ENCODE data around the gene ZNF688. TPM values are rescaled to one million over a fixed set of nuclear protein-coding genes. Genes with fewer than 3 reads are reported as not detected.

Gene ZNF688
- total RNA-seq, 1 donor, result 12.3 TPM

- no peak overlapping the region for H2AFZ ChIP-seq (ENCODE audit: low read length)
- no peaks in the 10 kb centered on the region for H4K20me1 ChIP-seq (ENCODE audit: insufficient read depth, low read length)
- H3K9me3 ChIP-seq (ENCODE audit: low read depth, low read length), result no peaks in the 10 kb centered on the region
- peaks cover 18% of the 10 kb centered on the region for H3K79me2 ChIP-seq (ENCODE audit: insufficient read depth, low read length)
- H3K36me3 ChIP-seq (ENCODE audit: insufficient read depth, low read length), result peaks cover 17% of the 10 kb centered on the region
- no peak for DNase-seq (ENCODE audit: insufficient read length, low spot score, missing footprints)
- H3K27me3 ChIP-seq (ENCODE audit: insufficient read depth, low read length), result no peaks in the 10 kb centered on the region
- TF ChIP-seq CTCF (IDR thresholded peaks at IDR 0.05; ENCODE audit: extremely low read depth, low read depth, low read length), result no peak
- H3K27ac ChIP-seq (ENCODE audit: low read depth, low read length), result no peak overlapping the region
- peaks cover 8% of the 10 kb centered on the region for H3K4me1 ChIP-seq (ENCODE audit: insufficient read depth, low read length)
- no peak overlapping the region for H3K4me3 ChIP-seq (ENCODE audit: insufficient read depth, low read length)
- H3K4me2 ChIP-seq (ENCODE audit: insufficient read depth, low read length), result no peak overlapping the region
Observed at GRCh38 chr16:30530163-30531037, 41.1 kb downstream of the ZNF688 start.

- Histone ChIP-seq H3K9me3 (ENCODE audit: low read depth, low read length) (no peaks in the 10 kb centered on the region), H3K79me2 (ENCODE audit: insufficient read depth, low read length) (peaks cover 10% of the 10 kb centered on the region), H3K4me2 (ENCODE audit: insufficient read depth, low read length) (no peak overlapping the region), H3K4me1 (ENCODE audit: insufficient read depth, low read length) (peaks cover 6% of the 10 kb centered on the region), H4K20me1 (ENCODE audit: insufficient read depth, low read length) (no peaks in the 10 kb centered on the region), H3K4me3 (ENCODE audit: insufficient read depth, low read length) (no peak overlapping the region), H2AFZ (ENCODE audit: low read length) (no peak overlapping the region), H3K27ac (ENCODE audit: low read depth, low read length) (no peak overlapping the region), H3K36me3 (ENCODE audit: insufficient read depth, low read length) (peaks cover 27% of the 10 kb centered on the region), H3K27me3 (ENCODE audit: insufficient read depth, low read length) (no peaks in the 10 kb centered on the region)
- no peak for TF ChIP-seq CTCF (IDR thresholded peaks at IDR 0.05; ENCODE audit: extremely low read depth, low read depth, low read length)
- DNase-seq (ENCODE audit: insufficient read length, low spot score, missing footprints), result peak; percentile 79
Observed at GRCh38 chr16:30528799-30529457, 42.6 kb downstream of the ZNF688 start.

- no peaks in the 10 kb centered on the region for H3K79me2 ChIP-seq (ENCODE audit: insufficient read depth, low read length)
- H2AFZ ChIP-seq (ENCODE audit: low read length), result peak overlapping the region; percentile 74
- no peak for TF ChIP-seq CTCF (IDR thresholded peaks at IDR 0.05; ENCODE audit: extremely low read depth, low read depth, low read length)
- H3K4me3 ChIP-seq (ENCODE audit: insufficient read depth, low read length), result peak overlapping the region; percentile 90
- H4K20me1 ChIP-seq (ENCODE audit: insufficient read depth, low read length), result no peaks in the 10 kb centered on the region
- peaks cover 6% of the 10 kb centered on the region for H3K4me1 ChIP-seq (ENCODE audit: insufficient read depth, low read length)
- no peaks in the 10 kb centered on the region for H3K9me3 ChIP-seq (ENCODE audit: low read depth, low read length)
- peaks cover 27% of the 10 kb centered on the region for H3K36me3 ChIP-seq (ENCODE audit: insufficient read depth, low read length)
- H3K4me2 ChIP-seq (ENCODE audit: insufficient read depth, low read length), result peak overlapping the region; percentile 78
- no peaks in the 10 kb centered on the region for H3K27me3 ChIP-seq (ENCODE audit: insufficient read depth, low read length)
- peak; percentile 81 for DNase-seq (ENCODE audit: insufficient read length, low spot score, missing footprints)
- H3K27ac ChIP-seq (ENCODE audit: low read depth, low read length), result peak overlapping the region; percentile 51
Observed at GRCh38 chr16:30527635-30528178, 43.8 kb downstream of the ZNF688 start.
